H9 (cell line): ENCODE measurements around the gene IRAK4. TPM values are rescaled to one million over a fixed set of nuclear protein-coding genes. Genes with fewer than 3 reads are reported as not detected.

Experiments used
- DNase-seq: peaks from one replicate; pipeline ENCODE4 v3.0.0-alpha.2; 2017
- H2AFZ ChIP-seq: one replicate; pipeline ENCODE4 v1.6.1; 2013; ENCODE audit warnings: mild to moderate bottlenecking, low read length, control low read depth, moderate library complexity
- H2AK5ac ChIP-seq: 2 replicates; pipeline ENCODE4 v1.6.1; 2013; ENCODE audit warnings: low read length, control low read depth, mixed read lengths; ENCODE audit not compliant: insufficient read length
- H2BK120ac ChIP-seq: one replicate; pipeline ENCODE4 v1.6.1; 2013; ENCODE audit warnings: low read depth, mild to moderate bottlenecking, low read length, control low read depth, inconsistent platforms; ENCODE audit not compliant: poor library complexity, severe bottlenecking
- H2BK12ac ChIP-seq: 2 replicates; pipeline ENCODE4 v1.6.1; 2013; ENCODE audit warnings: low read length, control low read depth, mixed read lengths, low read depth; ENCODE audit not compliant: insufficient read length
- H2BK15ac ChIP-seq: 2 replicates; pipeline ENCODE4 v1.6.1; 2013; ENCODE audit warnings: low read depth, low read length, control low read depth
- H2BK20ac ChIP-seq: one replicate; pipeline ENCODE4 v1.6.1; 2013; ENCODE audit warnings: low read depth, mild to moderate bottlenecking, low read length, control low read depth, inconsistent platforms; ENCODE audit not compliant: poor library complexity, severe bottlenecking
- H2BK5ac ChIP-seq: 2 replicates; pipeline ENCODE4 v1.6.1; 2013; ENCODE audit warnings: low read length, control low read depth, mixed read lengths; ENCODE audit not compliant: insufficient read length
- H3K14ac ChIP-seq: 2 replicates; pipeline ENCODE4 v1.6.1; 2013; ENCODE audit warnings: low read length, control low read depth; ENCODE audit not compliant: insufficient read depth
- H3K18ac ChIP-seq: 2 replicates; pipeline ENCODE4 v1.6.1; 2013; ENCODE audit warnings: low read depth, mild to moderate bottlenecking, mixed read lengths, low read length, control low read depth; ENCODE audit not compliant: insufficient read length
- H3K23ac ChIP-seq: 2 replicates; pipeline ENCODE4 v1.6.1; 2013; ENCODE audit warnings: low read length, control low read depth, mixed read lengths, low read depth; ENCODE audit not compliant: insufficient read length
- H3K23me2 ChIP-seq: 2 replicates; pipeline ENCODE4 v1.6.1; 2013; ENCODE audit warnings: low read depth, mild to moderate bottlenecking, mixed read lengths, low read length, control low read depth; ENCODE audit not compliant: insufficient read length, poor library complexity, severe bottlenecking
- H3K27ac ChIP-seq: 2 replicates; pipeline ENCODE4 v1.5.1; 2013; ENCODE audit warnings: low read length, control low read depth, mixed read lengths, low read depth; ENCODE audit not compliant: insufficient read length
- H3K27me3 ChIP-seq: 2 replicates; pipeline ENCODE4 v1.6.1; 2013; ENCODE audit warnings: low read length, control low read depth, inconsistent platforms; ENCODE audit not compliant: insufficient read depth
- H3K4ac ChIP-seq: 2 replicates; pipeline ENCODE4 v1.6.1; 2013; ENCODE audit warnings: low read depth, mild to moderate bottlenecking, control low read depth, inconsistent platforms, low read length, moderate library complexity
- H3K4me1 ChIP-seq: 2 replicates; pipeline ENCODE4 v1.6.1; 2013; ENCODE audit warnings: low read length, control low read depth, inconsistent platforms; ENCODE audit not compliant: insufficient read depth
- H3K4me2 ChIP-seq: 2 replicates; pipeline ENCODE4 v1.6.1; 2013; ENCODE audit warnings: low read length, control low read depth, mixed read lengths; ENCODE audit not compliant: insufficient read length, insufficient read depth
- H3K56ac ChIP-seq: 2 replicates; pipeline ENCODE4 v1.6.1; 2013; ENCODE audit warnings: low read depth, mild to moderate bottlenecking, mixed read lengths, low read length, control low read depth; ENCODE audit not compliant: insufficient read length
- H3K79me1 ChIP-seq: 2 replicates; pipeline ENCODE4 v1.6.1; 2013; ENCODE audit warnings: low read depth, mild to moderate bottlenecking, moderate library complexity, low read length, control low read depth, inconsistent platforms; ENCODE audit not compliant: insufficient read depth, poor library complexity, severe bottlenecking
- H3K79me2 ChIP-seq: 2 replicates; pipeline ENCODE4 v1.6.1; 2013; ENCODE audit warnings: low read length, control low read depth, inconsistent platforms; ENCODE audit not compliant: insufficient read depth
- H3K9ac ChIP-seq: 2 replicates; pipeline ENCODE4 v1.6.1; 2013; ENCODE audit warnings: low read length, control low read depth, mixed read lengths; ENCODE audit not compliant: insufficient read length; ENCODE audit errors: extremely low read depth
- H3K9me3 ChIP-seq: one replicate; pipeline ENCODE4 v1.6.1; 2013; ENCODE audit warnings: low read depth, low read length, inconsistent platforms; ENCODE audit not compliant: control insufficient read depth
- H3T11ph ChIP-seq: one replicate; pipeline ENCODE4 v1.6.1; 2013; ENCODE audit warnings: mild to moderate bottlenecking, low read length, control low read depth, inconsistent platforms
- H4K20me1 ChIP-seq: one replicate; pipeline ENCODE4 v1.6.1; 2013; ENCODE audit not compliant: control insufficient read depth, insufficient read length, insufficient read depth
- H4K5ac ChIP-seq: 2 replicates; pipeline ENCODE4 v1.6.1; 2013; ENCODE audit warnings: low read depth, mild to moderate bottlenecking, mixed read lengths, low read length, control low read depth; ENCODE audit not compliant: insufficient read length
- H4K8ac ChIP-seq: replicated peaks from 2 replicates; pipeline ENCODE4 v1.6.1; 2013; ENCODE audit warnings: low read length, control low read depth, mixed read lengths, low read depth; ENCODE audit not compliant: insufficient read length
- H4K91ac ChIP-seq: 2 replicates; pipeline ENCODE4 v1.6.1; 2013; ENCODE audit warnings: low read depth, mild to moderate bottlenecking, moderate library complexity, mixed read lengths, low read length, control low read depth; ENCODE audit not compliant: insufficient read length
- H3K27ac Mint-ChIP-seq, 3 experiments: 2 replicates in 2 of 3; 3 replicates in 1 of 3; pipeline ENCODE4 v1.8.0; 2020 to 2021; ENCODE audit warnings: mixed read lengths in 3 of 3, mild to moderate bottlenecking in 1 of 3, moderate library complexity in 1 of 3
- H3K27me3 Mint-ChIP-seq: 2 replicates; pipeline ENCODE4 v1.8.0; 2021; ENCODE audit warnings: low read depth, mild to moderate bottlenecking, moderate library complexity, mixed read lengths
- H3K36me3 Mint-ChIP-seq, 3 experiments: 2 replicates in 2 of 3; 3 replicates in 1 of 3; pipeline ENCODE4 v1.8.0; 2020 to 2021; ENCODE audit warnings: low read depth in 3 of 3, mixed read lengths in 3 of 3; ENCODE audit not compliant: insufficient read depth in 1 of 3
- H3K4me1 Mint-ChIP-seq, 2 experiments: 2 replicates each; pipeline ENCODE4 v1.8.0; 2020; ENCODE audit warnings: mixed read lengths in 2 of 2
- H3K4me3 Mint-ChIP-seq, 2 experiments: 2 replicates in 1 of 2; 3 replicates in 1 of 2; pipeline ENCODE4 v1.8.0; 2020 to 2021; ENCODE audit warnings: mild to moderate bottlenecking in 2 of 2, mixed read lengths in 2 of 2, moderate library complexity in 1 of 2
- H3K9me3 Mint-ChIP-seq, 2 experiments: 2 replicates in 1 of 2; 3 replicates in 1 of 2; pipeline ENCODE4 v1.8.0; 2020; ENCODE audit warnings: mild to moderate bottlenecking in 2 of 2, mixed read lengths in 2 of 2, moderate library complexity in 1 of 2
- WGBS: extraction: QIAGEN DNeasy Blood & Tissue Kit; methylation state at CpG from one replicate; pipeline ENCODE4 v1.1.7; 2013; ENCODE audit warnings: missing lambda C conversion rate, low lambda C conversion rate, mixed read lengths; ENCODE audit not compliant: insufficient read length; ENCODE audit errors: extremely low coverage; 5-methylcytosine and 5-hydroxymethylcytosine counted together
- total RNA-seq: library from RNA; stranded (reverse); gene quantifications from 2 replicates; pipeline ENCODE4 v1.2.1, GENCODE V29; 2021
- TF ChIP-seq, protein P1 (sequence below): fragments of 200-600 bp; sonication (generic); conservative IDR thresholded peaks from 3 replicates; pipeline ENCODE4 v1.8.0; 2021; ENCODE audit warnings: antibody characterized with exemption, mild to moderate bottlenecking

Gene IRAK4
- total RNA-seq, 1 experiment from 2014 or later: 3.0 TPM

DNA sequence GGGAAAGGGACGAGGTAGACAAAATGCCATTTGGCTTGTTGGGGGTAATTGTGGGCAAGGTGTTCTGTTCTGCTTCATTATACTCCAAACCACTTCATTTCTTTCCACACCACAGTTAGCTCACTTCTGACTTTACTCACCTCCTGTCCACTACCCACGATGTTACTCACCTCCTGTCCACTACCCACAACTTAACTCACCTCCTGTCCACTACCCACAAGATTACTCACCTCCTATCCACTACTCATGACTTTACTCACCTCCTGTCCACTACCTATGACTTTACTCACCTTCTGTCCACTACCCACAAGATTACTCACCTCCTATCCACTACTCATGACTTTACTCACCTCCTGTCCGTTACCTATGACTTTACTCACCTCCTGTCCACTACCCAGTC lies 57.4 kb downstream of the IRAK4 start:
- Mint-ChIP-seq H3K27me3 (no peaks in the 10 kb centered on the region), H3K27ac (no peak overlapping the region), H3K9me3 (no peaks in the 10 kb centered on the region), H3K4me3 (no peak overlapping the region), H3K36me3 (no peaks in the 10 kb centered on the region), H3K4me1 (peaks cover 0 to 3% of the 10 kb centered on the region in 2 experiments; a peak in 1 of 4 replicates)
- Histone ChIP-seq H4K91ac (no peak overlapping the region), H3K27me3 (no peaks in the 10 kb centered on the region), H2BK20ac (no peak overlapping the region), H4K5ac (no peak overlapping the region), H3K23me2 (no peaks in the 10 kb centered on the region), H3K18ac (no peak overlapping the region), H3T11ph (no peak overlapping the region), H3K4me2 (no peak overlapping the region), H2BK15ac (no peak overlapping the region), H3K27ac (no peak overlapping the region), H3K79me2 (no peaks in the 10 kb centered on the region), H4K8ac (no peak overlapping the region), H2BK12ac (no peak overlapping the region), H4K20me1 (no peaks in the 10 kb centered on the region), H2AFZ (no peak overlapping the region), H2AK5ac (no peak overlapping the region), H3K23ac (no peak overlapping the region), H2BK120ac (no peak overlapping the region), H3K79me1 (no peaks in the 10 kb centered on the region), H3K14ac (no peak overlapping the region), H3K9me3 (no peaks in the 10 kb centered on the region), H3K4ac (no peak overlapping the region), H3K4me1 (no peaks in the 10 kb centered on the region), H2BK5ac (no peak overlapping the region), H3K9ac (no peak overlapping the region), H3K56ac (no peak overlapping the region)
- TF ChIP-seq, protein P1, sequence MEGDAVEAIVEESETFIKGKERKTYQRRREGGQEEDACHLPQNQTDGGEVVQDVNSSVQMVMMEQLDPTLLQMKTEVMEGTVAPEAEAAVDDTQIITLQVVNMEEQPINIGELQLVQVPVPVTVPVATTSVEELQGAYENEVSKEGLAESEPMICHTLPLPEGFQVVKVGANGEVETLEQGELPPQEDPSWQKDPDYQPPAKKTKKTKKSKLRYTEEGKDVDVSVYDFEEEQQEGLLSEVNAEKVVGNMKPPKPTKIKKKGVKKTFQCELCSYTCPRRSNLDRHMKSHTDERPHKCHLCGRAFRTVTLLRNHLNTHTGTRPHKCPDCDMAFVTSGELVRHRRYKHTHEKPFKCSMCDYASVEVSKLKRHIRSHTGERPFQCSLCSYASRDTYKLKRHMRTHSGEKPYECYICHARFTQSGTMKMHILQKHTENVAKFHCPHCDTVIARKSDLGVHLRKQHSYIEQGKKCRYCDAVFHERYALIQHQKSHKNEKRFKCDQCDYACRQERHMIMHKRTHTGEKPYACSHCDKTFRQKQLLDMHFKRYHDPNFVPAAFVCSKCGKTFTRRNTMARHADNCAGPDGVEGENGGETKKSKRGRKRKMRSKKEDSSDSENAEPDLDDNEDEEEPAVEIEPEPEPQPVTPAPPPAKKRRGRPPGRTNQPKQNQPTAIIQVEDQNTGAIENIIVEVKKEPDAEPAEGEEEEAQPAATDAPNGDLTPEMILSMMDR: no peak
- DNase-seq: no peak
- WGBS: no CpG with 5 or more reads among the region's 3 CpGs
